Stomach (tissue), 9 donors: Measurements from ENCODE around the gene BAIAP3. TPM values are rescaled to one million over a fixed set of nuclear protein-coding genes. Genes with fewer than 3 reads are reported as not detected.
A peak's percentile ranks its signal among the peaks of the same experiment; 100 is the strongest.

Experiments used
- DNase-seq, 2 donors: peaks; one replicate each; pipeline versions ENCODE4 v3.0.0 to v3.0.0-alpha.2; 2013 to 2019
- H3K27ac ChIP-seq, 5 donors: fragments of 200-600 bp in 4 of 5; sonication (generic) in 4 of 5; one replicate each; pipeline ENCODE4 v1.5.1; 2013 to 2019; ENCODE audit warnings: mild to moderate bottlenecking in 1 of 5, moderate library complexity in 1 of 5
- H3K27me3 ChIP-seq, 3 donors: fragments of 200-600 bp; sonication (generic); one replicate each; pipeline ENCODE4 v1.5.1; 2017 to 2019; ENCODE audit warnings: mixed run types in 1 of 3
- H3K36me3 ChIP-seq, 4 donors: fragments of 200-600 bp; sonication (generic); 1 replicate in 3 of 4; 2 replicates in 1 of 4; pipeline ENCODE4 v1.5.1; 2016 to 2019
- H3K4me1 ChIP-seq, 4 donors: fragments of 200-600 bp; sonication (generic); one replicate each; pipeline ENCODE4 v1.5.1; 2016 to 2019
- H3K4me3 ChIP-seq, 4 donors: fragments of 200-600 bp; sonication (generic) in 3 of 4; one replicate each; pipeline ENCODE4 v1.5.1; 2016 to 2019; ENCODE audit warnings: mild to moderate bottlenecking in 1 of 4
- H3K9me3 ChIP-seq, 4 donors: fragments of 200-600 bp; sonication (generic); one replicate each; pipeline ENCODE4 v1.5.1; 2016 to 2019
- CTCF ChIP-seq, 7 experiments: fragments of 450-650 bp in 4 of 7; fragments of 200-600 bp in 3 of 7; sonication (generic) in 3 of 7; IDR thresholded peaks; one replicate each; pipeline ENCODE4 v1.5.1; 2016 to 2019; ENCODE audit warnings: antibody characterized with exemption in 7 of 7, control low read depth in 2 of 7, mild to moderate bottlenecking in 1 of 7
- EP300 ChIP-seq: sonication (generic); formaldehyde crosslinking; IDR thresholded peaks from one replicate; pipeline ENCODE4 v1.6.1; 2017; ENCODE audit warnings: antibody characterized with exemption
- POLR2A ChIP-seq, 4 donors: fragments of 450-650 bp; IDR thresholded peaks; one replicate each; pipeline ENCODE4 v1.6.1; 2016; ENCODE audit warnings: antibody characterized with exemption in 4 of 4, control low read depth in 2 of 4, mild to moderate bottlenecking in 1 of 4, moderate library complexity in 1 of 4
- POLR2AphosphoS5 ChIP-seq, 3 donors: sonication (generic); formaldehyde crosslinking; IDR thresholded peaks; one replicate each; pipeline ENCODE4 v1.6.1; 2016; ENCODE audit warnings: antibody characterized with exemption in 3 of 3
- WGBS, 5 donors: extraction: QIAGEN DNeasy Blood & Tissue Kit in 3 of 5; methylation state at CpG; one replicate each; pipeline versions ENCODE4 v1.1.5 to v1.1.7; 2013 to 2018; 5-methylcytosine and 5-hydroxymethylcytosine counted together
- intact Hi-C: fragments of 100-400 bp; cut with DNase I; formaldehyde crosslinking; loops from one replicate; pipeline ENCODE4 v1.15.1; 2023; ENCODE audit warnings: low total_unique reads
- polyA plus RNA-seq, 3 donors: library from polyadenylated mRNA; stranded (reverse); fragments of 200-250 nt; gene quantifications; one replicate each; pipeline ENCODE4 v1.2.3, GENCODE V29; 2013
- total RNA-seq, 5 donors: library from RNA; depleted of rRNA; stranded (reverse); fragments of >200 nt; gene quantifications; one replicate each; pipeline versions ENCODE4 v1.1.0 to v1.2.3, GENCODE V29; 2014 to 2016
- donor health status: healthy with polysubstance abuse.
- donor health status: Bipolar disorder and iron deficiency.
- donor health status: healthy.

Gene BAIAP3
- total and polyA plus RNA-seq, 8 donors, result 1.5 to 94.7 (median 4.2) TPM

- intact Hi-C loops, result no loop called here
- TF ChIP-seq POLR2AphosphoS5 (IDR thresholded peaks at IDR 0.05) (no peak), CTCF (IDR thresholded peaks at IDR 0.05) (peak in 1 of 7 experiments; percentile 12)
- Histone ChIP-seq H3K9me3 (no peaks in the 10 kb centered on the region), H3K4me3 (no peak overlapping the region), H3K4me1 (peaks cover 15 to 42% (median 39%) of the 10 kb centered on the region in 4 donors), H3K27me3 (peaks cover 0 to 15% (median 0%) of the 10 kb centered on the region in 3 donors), H3K27ac (no peak overlapping the region), H3K36me3 (peaks cover 20 to 34% (median 33%) of the 10 kb centered on the region in 4 donors)
- no peak for DNase-seq
- WGBS, 5 donors, result 38 to 67% (median 57%) methylated on average over 6 to 34 of the region's 34 CpGs
Measured at GRCh38 chr16:1346422-1347285, 13.2 kb downstream of the BAIAP3 start.

- intact Hi-C loops, result no loop called here
- Histone ChIP-seq H3K36me3 (peaks cover 20 to 34% (median 33%) of the 10 kb centered on the region in 4 donors), H3K27me3 (peaks cover 0 to 10% (median 0%) of the 10 kb centered on the region in 3 donors), H3K9me3 (no peaks in the 10 kb centered on the region), H3K27ac (no peak overlapping the region), H3K4me1 (peaks cover 16 to 41% (median 38%) of the 10 kb centered on the region in 4 donors), H3K4me3 (no peak overlapping the region)
- DNase-seq, result no peak
- 82 to 90% (median 89%) methylated on average over 4 to 31 of the region's 31 CpGs for WGBS, 5 donors
- no peak for TF ChIP-seq POLR2AphosphoS5 (IDR thresholded peaks at IDR 0.05)
- TF ChIP-seq CTCF (IDR thresholded peaks at IDR 0.05), result peak in 1 of 7 experiments; percentile 1
Measured at GRCh38 chr16:1347286-1347855, 13.9 kb downstream of the BAIAP3 start.

- Histone ChIP-seq H3K27me3 (peaks cover 0 to 4% (median 0%) of the 10 kb centered on the region in 3 donors), H3K4me3 (no peak overlapping the region), H3K36me3 (peaks cover 20 to 34% (median 33%) of the 10 kb centered on the region in 4 donors), H3K4me1 (peaks cover 18 to 41% (median 38%) of the 10 kb centered on the region in 4 donors), H3K9me3 (no peaks in the 10 kb centered on the region), H3K27ac (no peak overlapping the region)
- DNase-seq, result no peak
- 76 to 94% (median 90%) methylated on average over 10 to 29 of the region's 29 CpGs for WGBS, 5 donors
- TF ChIP-seq CTCF (IDR thresholded peaks at IDR 0.05) (no peak), POLR2A (IDR thresholded peaks at IDR 0.05) (no peak), EP300 (no peak), POLR2AphosphoS5 (IDR thresholded peaks at IDR 0.05) (no peak)
- intact Hi-C loops, result no loop called here
Measured at GRCh38 chr16:1347962-1348361, 14.5 kb downstream of the BAIAP3 start.

- H3K9me3 ChIP-seq, result no peaks in the 10 kb centered on the region
- peaks cover 20 to 34% (median 33%) of the 10 kb centered on the region in 4 donors for H3K36me3 ChIP-seq
- H3K27ac ChIP-seq, result no peak overlapping the region
- no peak for DNase-seq
- peaks cover 18 to 41% (median 38%) of the 10 kb centered on the region in 4 donors for H3K4me1 ChIP-seq
- intact Hi-C loops, result no loop called here
- no peak overlapping the region for H3K4me3 ChIP-seq
- H3K27me3 ChIP-seq, result no peaks in the 10 kb centered on the region
- WGBS, 5 donors, result 92 to 96% (median 94%) methylated on average over 10 to 15 of the region's 15 CpGs; no CpG with 5 or more reads in 1 of the 5 donors
- no peak for TF ChIP-seq POLR2A (IDR thresholded peaks at IDR 0.05)
- TF ChIP-seq POLR2AphosphoS5 (IDR thresholded peaks at IDR 0.05), result no peak
- no peak for TF ChIP-seq CTCF (IDR thresholded peaks at IDR 0.05)
- no peak for TF ChIP-seq EP300
Measured at GRCh38 chr16:1348441-1348840, 15.0 kb downstream of the BAIAP3 start.
